ENCODE measurements around the gene NRDC. TPM values are rescaled to one million over a fixed set of nuclear protein-coding genes. Genes with fewer than 3 reads are reported as not detected.

The NRDC gene
- total and polyA plus RNA-seq, 2 donors from 2014 or later = 99.5 to 110 TPM

GRCh38 chr1:51753969-51754368 lies 124.6 kb downstream of the NRDC start:
- TF ChIP-seq CTCF (IDR thresholded peaks at IDR 0.05; ENCODE audit: borderline replicate concordance, extremely low read depth, insufficient read depth) = no peak
- Histone ChIP-seq H3K27ac (ENCODE audit: low read depth in 2 of 2, low read length in 2 of 2) (no peak overlapping the region), H3K4me1 (ENCODE audit: control insufficient read depth in 2 of 3, insufficient read depth in 2 of 3, low read depth in 1 of 3, low read length in 3 of 3) (no peaks in the 10 kb centered on the region), H3K4me3 (ENCODE audit: low read length in 3 of 3) (no peak overlapping the region), H3K36me3 (ENCODE audit: control insufficient read depth in 2 of 3, insufficient read depth in 3 of 3, low read length in 3 of 3) (peaks cover 5 to 7% (median 6%) of the 10 kb centered on the region in 3 donors), H3K9me3 (ENCODE audit: control insufficient read depth in 2 of 3, insufficient read depth in 1 of 3, low read length in 3 of 3) (no peaks in the 10 kb centered on the region), H3K9ac (ENCODE audit: low read length in 3 of 3) (no peak overlapping the region), H3K27me3 (ENCODE audit: control insufficient read depth, insufficient read depth, low read length) (no peaks in the 10 kb centered on the region)
- FAIRE-seq = no peak
- intact Hi-C loops (cut with DNase I) = no loop called here
- no peak for DNase-seq

- no peak for DNase-seq
Measured at GRCh38 chr1:51752073-51752948, 126.2 kb downstream of the NRDC start.

GRCh38 chr1:51750729-51751128 lies 127.8 kb downstream of the NRDC start:
- Histone ChIP-seq H3K4me3 (ENCODE audit: low read length in 3 of 3) (no peak overlapping the region), H3K9me3 (ENCODE audit: control insufficient read depth in 2 of 3, insufficient read depth in 1 of 3, low read length in 3 of 3) (no peaks in the 10 kb centered on the region), H3K36me3 (ENCODE audit: control insufficient read depth in 2 of 3, insufficient read depth in 3 of 3, low read length in 3 of 3) (peaks cover 3 to 7% (median 5%) of the 10 kb centered on the region in 3 donors), H3K27me3 (ENCODE audit: control insufficient read depth, insufficient read depth, low read length) (no peaks in the 10 kb centered on the region), H3K4me1 (ENCODE audit: control insufficient read depth in 2 of 3, insufficient read depth in 2 of 3, low read depth in 1 of 3, low read length in 3 of 3) (no peaks in the 10 kb centered on the region), H3K9ac (ENCODE audit: low read length in 3 of 3) (no peak overlapping the region), H3K27ac (ENCODE audit: low read depth in 2 of 2, low read length in 2 of 2) (no peak overlapping the region)
- FAIRE-seq (no peak), DNase-seq (no peak)
- intact Hi-C loops (cut with DNase I) = no loop called here
- TF ChIP-seq CTCF (IDR thresholded peaks at IDR 0.05; ENCODE audit: borderline replicate concordance, extremely low read depth, insufficient read depth) = no peak

More at GRCh38 chr1:51752073-51752948, 126.2 kb downstream of the NRDC start:
- TF ChIP-seq CTCF (IDR thresholded peaks at IDR 0.05; ENCODE audit: borderline replicate concordance, extremely low read depth, insufficient read depth) = no peak
- FAIRE-seq = no peak
- H3K27ac ChIP-seq (ENCODE audit: low read depth in 2 of 2, low read length in 2 of 2) = no peak overlapping the region
- no peaks in the 10 kb centered on the region for H3K4me1 ChIP-seq (ENCODE audit: control insufficient read depth in 2 of 3, insufficient read depth in 2 of 3, low read depth in 1 of 3, low read length in 3 of 3)
- H3K27me3 ChIP-seq (ENCODE audit: control insufficient read depth, insufficient read depth, low read length) = no peaks in the 10 kb centered on the region
- intact Hi-C loops (cut with DNase I) = no loop called here
- H3K36me3 ChIP-seq (ENCODE audit: control insufficient read depth in 2 of 3, insufficient read depth in 3 of 3, low read length in 3 of 3) = peaks cover 5 to 7% (median 6%) of the 10 kb centered on the region in 3 donors
- H3K9me3 ChIP-seq (ENCODE audit: control insufficient read depth in 2 of 3, insufficient read depth in 1 of 3, low read length in 3 of 3) = no peaks in the 10 kb centered on the region
- H3K9ac ChIP-seq (ENCODE audit: low read length in 3 of 3) = no peak overlapping the region
- no peak overlapping the region for H3K4me3 ChIP-seq (ENCODE audit: low read length in 3 of 3)

All from kidney (tissue), 14 donors.